HepG2 (cell line): ENCODE measurements around the gene SGCB.

Experiments used
- CHD2 ChIP-seq: IDR thresholded peaks from 2 replicates; pipeline ENCODE4 v1.6.1; 2011; ENCODE audit warnings: low read depth, low read length, improper control_type of control experiment
- EP300 ChIP-seq, 3 experiments: sonication (generic) in 1 of 3; formaldehyde crosslinking in 1 of 3; IDR thresholded peaks; 2 replicates each; pipeline versions ENCODE4 v1.5.1 to v1.6.1; 2011 to 2020; ENCODE audit warnings: low read depth in 2 of 3, low read length in 2 of 3, borderline replicate concordance in 1 of 3, improper control_type of control experiment in 1 of 3, mild to moderate bottlenecking in 1 of 3, missing genetic modification reagents in 1 of 3, moderate library complexity in 1 of 3
- ETV6 ChIP-seq: sonication (generic); formaldehyde crosslinking; conservative IDR thresholded peaks from 2 replicates; pipeline ENCODE4 v1.4.0; 2020; ENCODE audit warnings: missing genetic modification reagents
- RAD21 ChIP-seq: fragments of 450-650 bp; formaldehyde crosslinking; IDR thresholded peaks from 2 replicates; pipeline ENCODE4 v1.5.0; 2020; ENCODE audit warnings: mild to moderate bottlenecking
- SETDB1 ChIP-seq: sonication (generic); formaldehyde crosslinking; IDR thresholded peaks from 2 replicates; pipeline ENCODE4 v1.5.1; 2020; ENCODE audit warnings: missing genetic modification reagents, mild to moderate bottlenecking, borderline replicate concordance
- SMARCC2 ChIP-seq: fragments of 450-650 bp; IDR thresholded peaks from 2 replicates; pipeline ENCODE4 v1.6.1; 2017; ENCODE audit warnings: antibody characterized with exemption, mild to moderate bottlenecking
- ZBTB1 ChIP-seq: sonication (generic); formaldehyde crosslinking; IDR thresholded peaks from 2 replicates; pipeline ENCODE4 v1.4.0; 2020; ENCODE audit warnings: missing genetic modification reagents, borderline replicate concordance
- ZSCAN29 ChIP-seq: sonication (generic); formaldehyde crosslinking; conservative IDR thresholded peaks from 2 replicates; pipeline ENCODE4 v1.4.0; 2020; ENCODE audit warnings: mild to moderate bottlenecking, missing genetic modification reagents
- TF ChIP-seq, protein P1 (sequence below): sonication (generic); formaldehyde crosslinking; IDR thresholded peaks from 2 replicates; pipeline ENCODE4 v1.5.0; 2020; ENCODE audit warnings: mild to moderate bottlenecking, missing genetic modification reagents, moderate library complexity
- TF ChIP-seq, protein P2 (sequence below): sonication (generic); formaldehyde crosslinking; IDR thresholded peaks from 2 replicates; pipeline ENCODE4 v1.4.0; 2020; ENCODE audit warnings: missing genetic modification reagents

DNA sequence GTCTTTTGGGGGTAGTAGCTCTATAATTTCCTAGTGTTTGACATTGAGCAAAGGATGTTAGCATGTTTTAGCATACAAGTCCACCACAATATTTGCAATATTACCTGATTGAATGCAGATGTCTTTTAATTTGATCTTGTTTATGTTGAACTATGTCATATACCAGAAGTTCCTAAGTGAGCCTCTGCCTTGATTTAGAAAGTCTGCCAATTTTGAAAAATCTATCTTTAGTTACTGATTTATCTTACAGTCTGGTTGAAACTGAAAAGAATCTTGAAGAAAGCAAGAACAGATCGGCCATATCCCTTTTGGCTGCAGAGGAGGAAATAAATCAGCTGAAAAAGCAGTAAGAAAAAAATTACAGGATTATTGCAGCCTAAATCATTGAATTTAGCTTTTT is 31.5 kb upstream of the SGCB start:
- TF ChIP-seq, protein P1, sequence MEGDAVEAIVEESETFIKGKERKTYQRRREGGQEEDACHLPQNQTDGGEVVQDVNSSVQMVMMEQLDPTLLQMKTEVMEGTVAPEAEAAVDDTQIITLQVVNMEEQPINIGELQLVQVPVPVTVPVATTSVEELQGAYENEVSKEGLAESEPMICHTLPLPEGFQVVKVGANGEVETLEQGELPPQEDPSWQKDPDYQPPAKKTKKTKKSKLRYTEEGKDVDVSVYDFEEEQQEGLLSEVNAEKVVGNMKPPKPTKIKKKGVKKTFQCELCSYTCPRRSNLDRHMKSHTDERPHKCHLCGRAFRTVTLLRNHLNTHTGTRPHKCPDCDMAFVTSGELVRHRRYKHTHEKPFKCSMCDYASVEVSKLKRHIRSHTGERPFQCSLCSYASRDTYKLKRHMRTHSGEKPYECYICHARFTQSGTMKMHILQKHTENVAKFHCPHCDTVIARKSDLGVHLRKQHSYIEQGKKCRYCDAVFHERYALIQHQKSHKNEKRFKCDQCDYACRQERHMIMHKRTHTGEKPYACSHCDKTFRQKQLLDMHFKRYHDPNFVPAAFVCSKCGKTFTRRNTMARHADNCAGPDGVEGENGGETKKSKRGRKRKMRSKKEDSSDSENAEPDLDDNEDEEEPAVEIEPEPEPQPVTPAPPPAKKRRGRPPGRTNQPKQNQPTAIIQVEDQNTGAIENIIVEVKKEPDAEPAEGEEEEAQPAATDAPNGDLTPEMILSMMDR (CRISPR knock-in tag) = no peak
- TF ChIP-seq ZSCAN29 (CRISPR knock-in tag) (no peak), EP300 (IDR thresholded peaks at IDR 0.05; ENCODE audit: low read depth in 2 of 2, low read length in 2 of 2) (no peak), EP300 (CRISPR knock-in tag; IDR thresholded peaks at IDR 0.05; ENCODE audit: borderline replicate concordance) (no peak), ETV6 (no peak), RAD21 (CRISPR knock-in tag) (no peak), SMARCC2 (no peak), CHD2 (no peak), ZBTB1 (CRISPR knock-in tag) (no peak), SETDB1 (CRISPR knock-in tag) (no peak)
- TF ChIP-seq, protein P2, sequence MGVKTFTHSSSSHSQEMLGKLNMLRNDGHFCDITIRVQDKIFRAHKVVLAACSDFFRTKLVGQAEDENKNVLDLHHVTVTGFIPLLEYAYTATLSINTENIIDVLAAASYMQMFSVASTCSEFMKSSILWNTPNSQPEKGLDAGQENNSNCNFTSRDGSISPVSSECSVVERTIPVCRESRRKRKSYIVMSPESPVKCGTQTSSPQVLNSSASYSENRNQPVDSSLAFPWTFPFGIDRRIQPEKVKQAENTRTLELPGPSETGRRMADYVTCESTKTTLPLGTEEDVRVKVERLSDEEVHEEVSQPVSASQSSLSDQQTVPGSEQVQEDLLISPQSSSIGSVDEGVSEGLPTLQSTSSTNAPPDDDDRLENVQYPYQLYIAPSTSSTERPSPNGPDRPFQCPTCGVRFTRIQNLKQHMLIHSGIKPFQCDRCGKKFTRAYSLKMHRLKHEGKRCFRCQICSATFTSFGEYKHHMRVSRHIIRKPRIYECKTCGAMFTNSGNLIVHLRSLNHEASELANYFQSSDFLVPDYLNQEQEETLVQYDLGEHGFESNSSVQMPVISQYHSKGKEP = no peak
